OCI-LY3 (cell line): Measurements from ENCODE around the gene TKTL2.

ENCODE experiments used
- H2AFZ ChIP-seq: fragments of 200-600, 300-600 bp; shearing (Covaris generic); 2 replicates; pipeline ENCODE4 v1.6.0; 2014; ENCODE audit warnings: antibody characterized with exemption, low read depth, low read length
- H3K27ac ChIP-seq: fragments of 200-600, 300-600 bp; sonication (generic); 2 replicates; pipeline ENCODE4 v1.5.1; 2014; ENCODE audit warnings: mild to moderate bottlenecking, low read length, moderate library complexity, mixed read lengths
- H3K27me3 ChIP-seq: fragments of 200-600, 300-600 bp; sonication (generic); 2 replicates; pipeline ENCODE4 v1.6.1; 2014; ENCODE audit warnings: low read depth, low read length, mixed read lengths
- H3K36me3 ChIP-seq: fragments of 200-600, 300-600 bp; sonication (generic); replicated peaks from 2 replicates; pipeline ENCODE3; 2014; ENCODE audit warnings: low read depth, low read length, mixed read lengths
- H3K4me1 ChIP-seq: fragments of 300-600, 200-600 bp; sonication (generic); 2 replicates; pipeline ENCODE4 v1.6.1; 2014; ENCODE audit warnings: low read length, mixed read lengths
- H3K4me2 ChIP-seq: fragments of 200-600, 300-600 bp; sonication (generic); 2 replicates; pipeline ENCODE4 v1.6.1; 2014; ENCODE audit warnings: low read length, mixed read lengths
- H3K4me3 ChIP-seq: fragments of 300-600, 200-600 bp; sonication (generic); 2 replicates; pipeline ENCODE4 v1.5.1; 2014; ENCODE audit warnings: antibody characterized with exemption, mild to moderate bottlenecking, low read length, moderate library complexity
- H3K79me2 ChIP-seq: fragments of 300-600, 200-600 bp; shearing (Covaris generic); 2 replicates; pipeline ENCODE4 v1.6.1; 2014; ENCODE audit warnings: mild to moderate bottlenecking, low read length, mixed read lengths
- H3K9ac ChIP-seq: fragments of 300-600, 200-600 bp; shearing (Covaris generic); 2 replicates; pipeline ENCODE4 v1.6.0; 2014; ENCODE audit warnings: mild to moderate bottlenecking, low read length, moderate library complexity
- H3K9me3 ChIP-seq: fragments of 200-600, 300-600 bp; shearing (Covaris generic); 2 replicates; pipeline ENCODE4 v1.6.1; 2014; ENCODE audit warnings: low read length, mixed read lengths; ENCODE audit not compliant: insufficient read depth
- H4K20me1 ChIP-seq: fragments of 200-600, 300-600 bp; sonication (generic); 2 replicates; pipeline ENCODE4 v1.6.1; 2016; ENCODE audit warnings: low read length, mixed read lengths; ENCODE audit not compliant: insufficient read depth
- CTCF ChIP-seq: fragments of 200-600, 300-600 bp; sonication (generic); IDR thresholded peaks from 2 replicates; pipeline ENCODE4 v1.5.1; 2014; ENCODE audit warnings: antibody characterized with exemption, low read length, low read depth
- EZH2phosphoT487 ChIP-seq: fragments of 200-600 bp; shearing (Covaris generic); IDR thresholded peaks from 2 replicates; pipeline ENCODE4 v1.6.1; 2018; ENCODE audit warnings: antibody characterized with exemption, mixed run types, low read depth

The TKTL2 gene, protein sequence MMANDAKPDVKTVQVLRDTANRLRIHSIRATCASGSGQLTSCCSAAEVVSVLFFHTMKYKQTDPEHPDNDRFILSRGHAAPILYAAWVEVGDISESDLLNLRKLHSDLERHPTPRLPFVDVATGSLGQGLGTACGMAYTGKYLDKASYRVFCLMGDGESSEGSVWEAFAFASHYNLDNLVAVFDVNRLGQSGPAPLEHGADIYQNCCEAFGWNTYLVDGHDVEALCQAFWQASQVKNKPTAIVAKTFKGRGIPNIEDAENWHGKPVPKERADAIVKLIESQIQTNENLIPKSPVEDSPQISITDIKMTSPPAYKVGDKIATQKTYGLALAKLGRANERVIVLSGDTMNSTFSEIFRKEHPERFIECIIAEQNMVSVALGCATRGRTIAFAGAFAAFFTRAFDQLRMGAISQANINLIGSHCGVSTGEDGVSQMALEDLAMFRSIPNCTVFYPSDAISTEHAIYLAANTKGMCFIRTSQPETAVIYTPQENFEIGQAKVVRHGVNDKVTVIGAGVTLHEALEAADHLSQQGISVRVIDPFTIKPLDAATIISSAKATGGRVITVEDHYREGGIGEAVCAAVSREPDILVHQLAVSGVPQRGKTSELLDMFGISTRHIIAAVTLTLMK

GRCh38 chr4:163473576-163473975, at the start of gene TKTL2:
Gene TKTL2 (minus strand): TSS chr4:163473754. CDS start chr4:163473734, 20 bp downstream.
- Histone ChIP-seq H3K9me3 (no peaks in the 10 kb centered on the region), H2AFZ (no peak within 1 kb of the TSS), H3K4me2 (no peak within 1 kb of the TSS; the same call in 1 of the 2 replicates), H3K79me2 (no peaks in the 10 kb centered on the region), H3K36me3 (no peaks in the 10 kb centered on the region), H4K20me1 (no peaks in the 10 kb centered on the region), H3K9ac (no peak within 1 kb of the TSS), H3K27ac (no peak within 1 kb of the TSS), H3K4me3 (no peak within 1 kb of the TSS), H3K4me1 (peaks cover 7% of the 10 kb centered on the region), H3K27me3 (no peaks in the 10 kb centered on the region)
- no peak for TF ChIP-seq CTCF

- Histone ChIP-seq H3K36me3 (peaks cover 83% of the 10 kb centered on the region), H3K4me2 (no peak overlapping the region), H3K4me1 (no peaks in the 10 kb centered on the region), H4K20me1 (peaks cover 19% of the 10 kb centered on the region), H3K9ac (no peak overlapping the region), H3K79me2 (peaks cover 47% of the 10 kb centered on the region), H2AFZ (no peak overlapping the region), H3K27ac (no peak overlapping the region), H3K9me3 (no peaks in the 10 kb centered on the region), H3K4me3 (no peak overlapping the region), H3K27me3 (no peaks in the 10 kb centered on the region)
- TF ChIP-seq EZH2phosphoT487 = no peak
- no peak for TF ChIP-seq CTCF
Observed at GRCh38 chr4:163515198-163515597, 41.6 kb upstream of the TKTL2 start.

DNA sequence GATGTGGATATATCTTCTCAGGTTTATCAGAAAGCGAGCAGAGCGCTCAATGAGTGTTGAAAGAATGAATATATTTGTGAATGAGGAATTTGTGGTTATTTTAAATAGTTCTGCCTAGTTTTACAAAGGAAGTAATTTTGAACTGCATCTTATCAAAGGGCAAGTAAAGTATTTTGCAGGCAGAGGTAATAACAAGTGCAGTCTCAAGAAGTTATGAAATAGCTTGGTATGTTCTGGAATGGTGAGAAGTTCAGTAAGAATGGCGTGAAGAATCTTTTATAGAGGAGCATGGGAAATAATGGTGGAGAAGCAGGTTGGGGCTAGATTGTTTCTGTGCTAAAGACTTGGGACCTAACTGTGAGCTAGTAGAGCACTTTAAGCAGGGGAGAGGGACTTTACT, 31.8 kb upstream of the TKTL2 start:
- H3K27ac ChIP-seq = no peak overlapping the region
- peak overlapping the region; percentile 17 for H3K4me2 ChIP-seq
- H3K9me3 ChIP-seq = no peaks in the 10 kb centered on the region
- no peaks in the 10 kb centered on the region for H3K27me3 ChIP-seq
- no peak overlapping the region for H3K4me3 ChIP-seq
- H2AFZ ChIP-seq = no peak overlapping the region
- H3K4me1 ChIP-seq = peaks cover 23% of the 10 kb centered on the region
- TF ChIP-seq CTCF = no peak
- TF ChIP-seq EZH2phosphoT487 = no peak
- H3K9ac ChIP-seq = no peak overlapping the region
- peaks cover 100% of the 10 kb centered on the region for H3K79me2 ChIP-seq
- H3K36me3 ChIP-seq = peaks cover 56% of the 10 kb centered on the region
- peaks cover 88% of the 10 kb centered on the region for H4K20me1 ChIP-seq

DNA sequence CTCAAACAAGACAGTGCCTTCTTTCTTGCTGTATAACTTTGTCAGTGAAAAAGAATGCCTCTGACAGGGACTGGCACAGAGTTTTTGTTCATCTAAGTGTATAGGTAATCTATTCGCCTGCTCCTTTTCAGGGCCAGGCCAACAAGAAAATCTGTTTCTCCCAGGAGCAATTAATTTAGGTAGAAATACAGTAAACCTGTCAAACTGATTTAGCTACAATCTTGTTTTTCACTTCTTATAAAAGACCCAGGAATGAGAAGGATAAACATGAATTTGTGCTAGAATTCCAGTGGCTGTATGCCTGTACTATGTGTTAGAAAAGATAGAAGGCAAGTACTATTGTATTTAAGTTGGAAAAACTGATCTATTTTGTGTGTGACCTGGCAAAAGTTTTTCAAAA, 27.0 kb upstream of the TKTL2 start:
- Histone ChIP-seq H3K9me3 (0 out of 2 replicates have a peak, but pooled peaks cover 5% of the 10 kb centered on the region), H3K9ac (no peak overlapping the region), H3K36me3 (peaks cover 48% of the 10 kb centered on the region), H4K20me1 (peaks cover 82% of the 10 kb centered on the region), H3K27ac (no peak overlapping the region), H3K79me2 (peaks cover 100% of the 10 kb centered on the region), H3K4me2 (no peak overlapping the region), H3K4me3 (no peak overlapping the region), H3K4me1 (peaks cover 39% of the 10 kb centered on the region), H2AFZ (no peak overlapping the region), H3K27me3 (no peaks in the 10 kb centered on the region)
- TF ChIP-seq CTCF (no peak), EZH2phosphoT487 (no peak)
